Right lobe of liver (tissue), 4 donors: ENCODE results near the gene ALPI.

Experiments used
- CTCF ChIP-seq, 4 donors: fragments of 200-600 bp in 3 of 4; fragments of 450-650 bp in 1 of 4; IDR thresholded peaks; one replicate each; pipeline versions ENCODE4 v1.5.1 to v1.8.0; 2016 to 2022; ENCODE audit warnings: antibody characterized with exemption in 4 of 4, mild to moderate bottlenecking in 2 of 4
- POLR2A ChIP-seq: fragments of 450-650 bp; IDR thresholded peaks from one replicate; pipeline ENCODE4 v1.6.1; 2017; ENCODE audit warnings: antibody characterized with exemption, mild to moderate bottlenecking
- donor health status: DM: no; HTN: no; CAD: no.
- donor health status: DM: no; HTN: no; CAD: no.
- donor health status: DM: no; HTN: yes; CAD: no.

GRCh38 chr2:232502911-232503808, 47.2 kb downstream of the ALPI start:
- TF ChIP-seq CTCF (IDR thresholded peaks at IDR 0.05): no peak
- TF ChIP-seq POLR2A: no peak
